ENCODE data around the gene ZNF160. TPM values are rescaled to one million over a fixed set of nuclear protein-coding genes. Genes with fewer than 3 reads are reported as not detected.

The ZNF160 gene
- 29.2 and 37.7 TPM in 2 replicates for total RNA-seq

DNA sequence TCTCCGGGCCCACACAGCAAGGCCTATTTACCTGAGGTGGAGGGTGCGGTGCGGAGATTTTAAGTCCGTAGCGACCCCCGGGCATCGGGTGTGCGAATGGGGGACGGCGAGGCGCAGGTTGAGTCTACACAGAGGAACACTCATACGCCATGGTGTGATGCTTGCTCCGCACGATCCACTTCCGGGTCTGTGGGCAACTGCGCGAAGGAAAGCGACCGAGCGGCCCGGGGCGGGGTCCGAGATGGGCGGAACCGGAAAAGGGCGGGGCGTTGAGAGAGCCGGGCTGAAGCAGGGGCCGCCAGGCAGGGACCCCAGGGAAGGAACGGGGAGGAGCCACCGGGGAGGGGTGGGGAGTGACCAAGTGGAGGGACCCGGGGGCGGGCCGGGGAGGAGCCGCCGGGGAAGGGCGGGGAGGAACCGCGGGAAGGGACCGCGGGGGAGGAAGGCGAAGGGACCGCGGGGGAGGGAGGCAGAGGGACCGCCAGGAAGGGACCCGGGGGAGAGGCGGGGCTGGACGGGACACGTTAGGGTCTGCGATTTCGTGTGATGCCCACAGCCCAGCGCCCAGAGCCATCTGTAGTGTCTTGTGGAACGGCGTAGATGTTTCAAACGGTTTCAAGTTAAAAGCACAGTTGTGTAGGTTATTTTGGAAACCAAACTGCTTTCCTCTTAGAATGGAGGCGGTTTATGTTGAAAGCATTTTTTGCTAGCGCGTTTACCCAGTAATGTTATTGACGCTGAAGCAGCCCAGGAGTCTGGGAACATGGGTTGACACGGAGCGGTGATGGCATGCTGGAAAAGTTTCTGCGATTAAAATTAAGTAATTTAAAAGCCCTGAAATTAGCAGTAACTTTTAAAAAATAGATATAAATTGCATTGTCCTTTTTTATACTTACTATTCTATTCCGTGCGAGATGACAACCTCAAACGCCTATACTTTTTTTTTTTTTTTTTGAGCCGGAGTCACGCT lies at the start of gene ZNF160:
ZNF160 (minus strand) TSS at position 189 of the 970 bp plus-strand sequence. CDS start 17,146 bp downstream, outside the sequence.

DNA sequence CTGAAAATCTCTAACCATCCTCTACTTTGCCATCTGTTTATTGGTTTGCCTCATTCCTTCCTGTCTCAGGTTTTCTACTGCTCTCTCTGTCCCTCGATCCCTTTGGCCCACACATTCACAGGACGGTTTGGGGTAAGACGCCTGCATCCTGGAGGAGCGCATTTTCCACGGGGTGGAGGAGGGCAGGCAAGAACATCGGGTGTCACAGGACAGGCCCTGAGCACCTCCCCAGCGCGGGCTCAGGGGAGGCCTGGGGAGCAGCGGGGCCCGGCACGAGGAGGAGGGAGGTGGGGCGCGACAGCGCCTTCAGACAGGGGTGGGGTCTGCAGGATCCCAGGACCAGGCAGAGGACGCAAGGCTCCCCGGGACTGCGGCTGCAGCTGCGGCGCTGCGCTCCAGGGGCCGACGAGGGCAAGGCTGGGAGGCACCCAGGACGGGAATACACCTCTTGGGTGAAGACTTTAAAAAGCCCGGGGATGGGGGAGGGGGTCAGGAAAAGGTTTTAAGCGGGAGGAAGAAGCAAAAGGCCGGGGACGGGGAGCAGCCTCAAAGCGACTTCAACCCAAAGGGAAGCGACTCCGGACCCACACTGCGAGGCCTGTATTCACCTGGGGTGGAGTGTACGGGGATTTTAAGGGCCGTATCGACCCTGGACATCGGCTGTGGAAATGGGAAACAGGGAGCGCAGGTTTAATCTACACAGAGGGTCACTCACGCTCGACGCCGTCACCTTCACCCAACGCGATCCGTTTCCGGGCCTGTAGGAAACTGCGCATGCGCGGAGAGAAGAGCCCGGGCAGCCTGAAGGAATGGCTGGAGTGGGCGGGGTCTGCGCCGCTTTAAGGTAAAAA lies 29.1 kb upstream of the ZNF160 start, which contains the start of gene ZNF415:
ZNF415 (minus strand) TSS at position 770 of the 851 bp plus-strand sequence. CDS start 10,234 bp downstream, outside the sequence.

Other genes with a start within 250 kb of the ZNF160 start
- 15.7 and 19.4 TPM in 2 replicates for gene ZNF468, start 245.8 kb downstream of the ZNF160 start, total RNA-seq
- 14.8 and 16.2 TPM in 2 replicates for gene ZNF320, start 205.8 kb downstream of the ZNF160 start, total RNA-seq
- gene ZNF888, start 180.0 kb downstream of the ZNF160 start, total RNA-seq, result 2.6 and 8.9 TPM in 2 replicates
- gene ZNF816, start 140.5 kb downstream of the ZNF160 start, total RNA-seq, result 11.1 and 12.9 TPM in 2 replicates
- gene ERVV-1, start 89.5 kb downstream of the ZNF160 start, total RNA-seq, result not detected in 2 replicates
- not detected in 2 replicates for gene ERVV-2, start 58.7 kb downstream of the ZNF160 start, total RNA-seq
- 4.8 and 15.2 TPM in 2 replicates for gene ZNF415, start 29.5 kb upstream of the ZNF160 start, total RNA-seq
- gene ZNF347, start 55.6 kb upstream of the ZNF160 start, total RNA-seq, result 8.3 and 10.6 TPM in 2 replicates
- 4.8 and 7.4 TPM in 2 replicates for gene ZNF665, start 89.9 kb upstream of the ZNF160 start, total RNA-seq
- 17.4 and 18.8 TPM in 2 replicates for gene ZNF677, start 151.5 kb upstream of the ZNF160 start, total RNA-seq
- gene VN1R2, start 154.9 kb upstream of the ZNF160 start, total RNA-seq, result not detected in 2 replicates
- not detected in 2 replicates for gene VN1R4, start 164.3 kb upstream of the ZNF160 start, total RNA-seq
- 7.6 and 9.5 TPM in 2 replicates for gene ZNF845, start 230.3 kb upstream of the ZNF160 start, total RNA-seq